NCI-H1436 (cell line): ENCODE results near the gene CDC5L.
"Not testable (repeated sequence)": the region's sequence is repeated elsewhere in the genome, so short reads cannot be mapped to it uniquely, and the experiment has no call there.

ENCODE experiments used
- DNase-seq: peaks from one replicate; lab custom pipeline; 2025; lab: John Stamatoyannopoulos, UW

Gene CDC5L

DNA sequence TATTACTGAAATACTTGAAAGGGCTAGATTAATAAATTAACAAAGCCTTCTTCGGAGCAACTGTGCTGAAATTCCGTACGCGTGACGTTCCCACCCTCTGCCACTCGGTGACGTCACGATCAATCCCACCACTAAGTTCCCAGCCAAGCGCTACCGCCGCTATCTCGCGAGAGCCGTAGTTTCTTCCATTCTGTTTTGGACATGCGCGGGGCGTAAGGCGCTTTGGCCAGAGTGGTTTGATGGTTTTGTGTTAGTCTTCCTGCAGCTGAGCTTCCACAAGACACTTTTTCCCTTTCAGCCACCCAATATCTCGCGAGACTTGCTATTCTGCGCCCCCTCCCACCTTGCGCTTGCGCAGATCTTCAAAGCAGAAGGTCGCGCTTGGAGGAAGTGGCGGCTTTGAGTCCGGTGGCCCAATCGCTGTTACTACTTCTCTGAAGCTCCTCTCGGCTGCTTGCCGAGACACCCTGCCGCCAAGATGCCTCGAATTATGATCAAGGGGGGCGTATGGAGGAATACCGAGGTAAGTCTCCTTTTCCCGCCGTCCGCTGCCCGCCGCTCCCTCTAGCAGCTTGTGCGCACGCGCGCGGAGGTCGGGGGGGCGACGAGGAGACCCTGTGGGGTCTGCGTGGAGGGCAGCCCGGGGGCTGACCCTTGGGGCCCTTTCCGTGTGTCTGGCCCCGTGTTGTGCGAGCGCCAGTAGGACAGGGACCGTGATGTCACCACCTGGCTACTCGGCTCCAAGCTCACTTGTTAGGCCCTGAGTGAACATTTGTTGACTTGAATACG is at the start of gene CDC5L:
TSS of gene CDC5L (plus strand) at position 361 of the 789 bp plus-strand sequence. CDS start at position 479, 118 bp downstream.
- DNase-seq = peak; percentile 97

DNA sequence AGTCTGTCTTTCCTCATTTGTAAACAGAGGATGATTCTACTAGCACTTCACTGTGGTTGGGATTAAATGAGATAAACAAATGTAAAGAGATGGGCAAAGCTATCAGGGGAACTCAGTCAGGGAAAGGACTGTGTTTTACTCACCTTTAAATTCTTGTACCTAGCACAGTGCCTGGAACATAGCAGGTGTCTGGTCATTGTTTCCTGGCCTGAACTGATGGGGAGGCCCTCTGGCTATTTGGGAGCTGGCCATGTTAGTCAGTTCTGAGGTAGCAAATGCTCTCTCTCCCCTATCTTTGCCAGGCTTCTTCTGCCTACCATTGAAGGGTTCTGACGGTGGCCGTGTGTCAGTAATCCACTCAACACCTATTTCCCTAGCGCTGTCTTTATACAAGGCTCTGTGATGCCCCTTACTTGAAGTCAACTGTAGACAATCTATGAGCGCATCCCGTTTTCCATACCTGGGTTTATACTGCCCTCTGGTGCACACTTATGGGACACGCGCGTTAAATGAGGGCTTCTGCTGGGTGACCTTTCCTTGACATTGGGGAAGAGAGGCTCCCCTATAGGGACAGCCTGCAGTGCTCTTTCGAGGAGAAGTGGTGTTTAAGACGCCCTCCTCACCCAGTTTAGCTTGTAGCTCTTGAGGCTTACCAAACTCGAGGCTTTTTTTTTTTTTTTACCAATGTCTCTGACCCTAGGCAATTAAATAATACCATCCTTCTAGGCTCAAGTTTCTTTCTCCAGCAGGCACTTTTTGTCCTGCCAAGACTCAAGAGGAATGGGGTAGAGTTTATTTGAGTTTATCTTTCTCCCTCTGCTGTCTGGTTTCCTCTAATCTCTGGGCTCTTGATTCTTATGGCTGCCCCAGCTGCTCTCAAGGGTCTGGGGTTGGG is 49.0 kb upstream of the CDC5L start:
- peak; percentile 77 for DNase-seq

DNA sequence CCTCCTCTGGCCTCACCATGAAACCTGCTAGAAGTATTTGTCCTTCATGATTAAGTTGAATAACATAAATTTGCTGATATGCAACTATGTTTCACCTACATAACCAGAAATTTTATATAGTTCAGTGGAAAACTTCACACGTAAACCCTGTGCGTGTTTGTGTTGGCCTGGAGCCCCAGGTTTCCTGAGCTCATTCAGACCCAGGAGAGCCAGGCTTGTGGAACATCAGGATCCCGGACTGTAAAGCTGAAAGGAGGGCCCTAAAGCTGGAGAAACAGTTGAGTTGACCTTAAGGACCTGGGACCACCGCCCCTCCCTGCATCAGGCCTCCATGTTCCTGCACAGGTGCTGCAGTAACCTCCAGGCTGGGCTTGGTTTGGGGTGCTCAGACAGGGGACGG is 48.2 kb upstream of the CDC5L start:
- no peak for DNase-seq

DNA sequence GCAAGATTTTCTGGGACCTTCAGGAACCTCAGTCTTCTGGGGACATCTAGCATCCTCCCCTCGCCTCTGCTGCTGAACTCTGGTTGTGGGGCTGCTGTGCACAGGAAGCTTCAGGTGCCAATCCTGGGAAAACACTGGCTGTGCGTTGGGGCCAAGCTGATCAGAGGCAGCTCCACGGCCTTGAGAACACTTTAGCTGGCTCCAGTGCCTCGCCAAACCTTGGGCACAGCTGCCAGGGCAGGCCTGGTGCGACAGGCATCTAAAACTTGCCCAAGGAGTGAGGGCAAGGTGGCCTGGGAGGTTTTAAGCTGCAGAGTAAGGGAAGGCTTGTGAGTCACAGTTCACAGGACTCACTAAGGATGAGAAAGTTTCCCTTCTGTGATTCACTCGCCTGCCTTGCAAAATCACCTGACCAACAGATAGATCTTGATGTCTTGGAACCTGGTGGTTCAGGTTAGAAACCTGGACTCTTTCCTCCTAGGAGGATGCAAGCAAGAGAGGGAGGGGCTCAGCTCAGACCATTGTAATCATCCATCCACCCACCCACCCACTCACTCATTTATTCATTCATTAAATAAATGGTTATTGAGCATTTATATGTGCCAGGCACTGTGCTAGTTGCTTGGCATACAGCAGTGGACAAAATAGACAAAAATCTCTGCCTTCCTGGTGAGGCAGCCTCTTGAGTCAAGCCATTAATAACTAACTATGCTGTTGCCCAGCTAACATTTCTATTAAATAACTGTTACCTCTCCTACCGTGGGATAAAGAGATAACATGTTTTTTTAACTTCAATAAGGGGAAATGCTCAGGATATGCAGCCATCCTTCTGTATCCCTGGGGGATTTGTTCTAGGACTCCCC is 47.5 kb upstream of the CDC5L start:
- DNase-seq = no peak

DNA sequence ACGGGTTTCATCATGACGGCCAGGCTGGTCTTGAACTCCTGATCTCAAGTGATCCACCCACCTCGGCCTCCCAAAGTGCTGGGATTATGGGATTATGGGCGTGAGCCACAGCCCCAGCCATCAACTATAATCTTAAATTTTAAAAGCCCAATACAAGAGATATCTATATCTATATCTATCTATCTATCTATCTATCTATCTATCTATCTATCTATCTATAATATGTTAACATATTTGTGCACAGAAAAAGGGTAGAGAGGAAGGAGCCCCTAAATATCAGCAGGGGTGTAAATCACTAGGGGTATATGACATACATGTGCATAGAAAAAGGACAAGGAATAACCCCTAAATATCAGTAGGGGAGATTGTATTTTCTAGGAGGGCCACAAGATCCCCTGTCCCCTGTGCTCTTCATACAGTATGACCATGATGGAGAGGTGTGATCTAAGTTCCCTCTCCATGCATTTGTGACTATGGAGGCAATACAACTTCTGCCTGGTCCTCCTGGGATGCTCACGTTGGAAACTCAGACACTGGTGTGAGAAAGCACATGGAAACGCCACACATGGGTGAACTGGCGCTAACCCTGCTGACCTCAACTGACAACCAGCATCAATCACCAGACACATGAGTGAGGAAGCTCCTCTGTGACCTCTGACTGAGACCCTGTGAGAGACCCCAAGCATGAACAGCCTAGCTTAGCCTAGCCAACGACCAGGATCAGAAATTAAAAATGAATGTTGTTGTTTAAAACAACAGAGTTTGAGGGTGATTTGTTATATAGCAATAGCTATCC is 46.2 kb upstream of the CDC5L start:
- DNase-seq = no peak

DNA sequence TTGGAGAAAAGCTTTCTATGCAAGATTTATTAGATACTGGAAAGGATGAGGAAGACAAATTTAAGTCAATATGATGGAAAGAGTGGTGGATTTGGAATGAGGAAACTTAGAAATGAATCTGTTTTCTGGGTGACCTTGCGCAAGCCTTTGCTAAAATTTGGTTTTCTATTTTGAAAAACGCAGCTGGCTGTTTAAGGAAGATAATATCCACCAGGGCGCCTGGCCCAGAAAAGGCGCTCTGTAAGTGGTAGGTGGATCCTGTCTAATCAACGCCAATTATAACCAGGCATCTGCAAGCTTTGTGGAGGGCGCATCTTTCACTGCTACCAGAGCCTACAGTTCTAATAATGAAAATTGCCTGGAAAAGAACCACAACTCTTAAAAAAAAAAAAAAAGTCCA is 45.5 kb upstream of the CDC5L start:
- DNase-seq = peak; percentile 32

DNA sequence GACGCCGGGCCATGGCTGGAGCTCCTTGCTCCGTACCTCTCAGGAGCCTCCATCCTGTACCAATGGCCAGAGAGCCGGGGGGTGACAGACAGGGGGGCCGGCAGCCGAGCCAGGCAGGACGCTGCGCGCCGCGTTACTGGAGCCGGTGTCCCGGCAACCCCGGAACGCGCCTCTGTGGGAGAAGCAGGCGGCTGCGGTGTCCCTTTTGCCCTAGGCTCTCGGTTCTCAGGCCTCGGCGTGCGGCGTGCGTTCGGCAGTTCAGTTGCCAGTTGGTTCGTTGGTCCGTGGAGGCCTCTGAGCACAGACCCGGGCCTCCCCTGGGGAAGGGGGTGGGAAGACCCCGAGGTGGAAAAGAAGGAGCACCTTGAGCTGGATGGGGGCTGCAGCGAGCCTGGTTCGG is 45.0 kb upstream of the CDC5L start, which contains the start of gene SPATS1:
TSS of gene SPATS1 (plus strand) at position 162 of the 400 bp plus-strand sequence. CDS start 446 bp downstream, outside the sequence.
- DNase-seq = no peak

DNA sequence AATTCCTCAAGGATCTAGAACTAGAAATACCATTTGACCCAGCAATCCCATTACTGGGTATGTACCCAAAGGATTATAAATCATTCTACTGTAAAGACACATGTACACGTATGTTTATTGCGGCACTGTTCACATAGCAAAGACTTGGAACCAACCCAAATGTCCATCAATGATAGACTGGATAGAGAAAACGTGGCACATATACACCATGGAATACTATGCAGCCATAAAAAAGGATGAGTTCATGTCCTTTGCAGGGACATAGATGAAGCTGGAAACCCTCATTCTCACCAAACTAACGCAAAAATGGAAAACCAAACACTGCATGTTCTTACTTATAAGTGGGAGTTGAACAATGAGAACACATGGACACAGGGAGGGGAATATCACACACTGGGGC is 40.7 kb upstream of the CDC5L start:
- DNase-seq = not testable (repeated sequence)

DNA sequence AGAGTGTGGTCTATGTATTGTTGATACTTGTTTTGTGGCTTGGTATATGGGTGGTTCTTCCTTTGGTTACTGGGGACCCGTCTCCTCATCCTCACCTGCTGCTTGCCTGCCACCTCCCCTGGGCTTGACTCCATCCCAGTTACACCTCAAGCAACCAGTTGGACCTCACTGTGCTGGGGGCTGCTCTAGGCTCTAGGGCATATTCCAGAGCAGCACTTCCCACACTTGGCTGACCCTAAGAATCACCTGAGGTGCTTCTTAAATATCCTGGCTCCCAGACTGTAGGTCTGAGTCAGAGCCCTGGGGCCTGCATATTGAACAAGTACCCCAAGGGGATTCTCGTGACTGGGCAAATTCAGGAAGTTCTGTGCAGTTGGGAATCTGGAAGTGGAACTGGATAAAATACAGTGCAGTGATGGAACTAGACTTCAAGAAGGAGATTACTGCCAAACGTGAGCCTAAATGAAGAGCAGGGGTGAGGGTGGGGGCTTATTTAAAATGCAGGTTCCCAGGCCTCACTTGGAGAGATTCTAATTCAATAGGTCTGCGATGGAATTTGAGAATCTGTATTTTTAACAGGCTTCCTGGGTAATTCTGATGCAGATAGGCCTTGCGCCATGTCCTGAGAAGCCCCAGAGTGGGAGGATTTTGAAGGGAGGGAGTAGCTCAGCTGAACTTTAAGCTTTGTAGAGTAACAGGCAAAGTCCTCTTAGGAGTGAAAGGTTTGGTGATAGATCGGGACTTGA is 37.4 kb upstream of the CDC5L start:
- DNase-seq = no peak

DNA sequence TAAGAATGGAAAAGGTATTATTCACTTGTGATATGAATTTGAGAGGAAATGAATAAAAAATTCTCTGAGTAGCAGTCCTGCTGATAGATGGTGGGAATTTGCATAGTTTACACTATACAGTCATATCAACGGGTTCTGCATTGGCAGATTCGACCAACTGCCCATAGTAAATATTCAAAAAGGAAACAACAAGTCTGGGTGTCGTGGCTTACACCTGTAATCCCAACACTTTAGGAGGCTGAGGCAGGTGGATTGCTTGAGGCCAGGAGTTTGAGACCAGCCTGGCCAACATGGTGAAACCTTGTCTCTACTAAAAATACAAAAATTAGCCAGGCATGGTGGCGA is 36.9 kb upstream of the CDC5L start:
- not testable (repeated sequence) for DNase-seq

DNA sequence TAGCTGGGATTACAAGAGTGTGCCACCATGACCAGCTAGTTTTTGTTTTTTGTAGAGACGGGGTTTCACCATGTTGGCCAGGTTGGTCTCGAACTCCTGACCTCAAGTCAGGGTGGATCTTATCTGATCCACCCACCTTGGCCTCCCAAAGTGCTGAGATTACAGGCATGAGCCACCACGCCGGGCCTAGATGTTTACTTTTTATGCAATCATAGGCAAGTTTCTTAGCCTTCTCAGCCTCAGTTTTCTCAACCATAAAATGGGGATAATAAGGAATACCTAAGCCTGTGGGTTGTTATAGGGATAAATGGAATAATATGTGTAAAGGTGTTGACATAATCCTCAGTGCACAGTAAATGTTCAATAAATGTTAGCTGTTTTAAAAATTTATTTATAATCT is 35.2 kb upstream of the CDC5L start:
- no peak for DNase-seq

DNA sequence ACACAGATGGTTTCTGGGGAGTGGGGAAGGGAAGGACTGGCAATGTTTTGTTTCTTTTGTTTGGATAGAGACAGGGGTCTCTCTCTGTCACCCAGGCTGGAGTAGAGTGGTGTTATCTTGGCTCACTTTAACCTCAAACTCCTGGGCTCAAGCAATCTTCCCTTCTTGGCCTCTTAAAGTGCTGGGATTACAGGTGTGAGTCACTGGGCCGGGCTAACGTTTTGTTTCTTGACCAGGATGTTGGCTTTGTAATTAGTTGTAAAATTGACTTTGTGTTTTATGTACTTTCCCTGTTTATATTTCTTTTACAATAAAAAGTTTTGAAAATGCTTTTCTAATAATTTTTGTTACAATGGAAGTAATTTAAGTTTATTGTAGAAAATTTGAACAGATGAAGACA is 34.2 kb upstream of the CDC5L start:
- DNase-seq = no peak

DNA sequence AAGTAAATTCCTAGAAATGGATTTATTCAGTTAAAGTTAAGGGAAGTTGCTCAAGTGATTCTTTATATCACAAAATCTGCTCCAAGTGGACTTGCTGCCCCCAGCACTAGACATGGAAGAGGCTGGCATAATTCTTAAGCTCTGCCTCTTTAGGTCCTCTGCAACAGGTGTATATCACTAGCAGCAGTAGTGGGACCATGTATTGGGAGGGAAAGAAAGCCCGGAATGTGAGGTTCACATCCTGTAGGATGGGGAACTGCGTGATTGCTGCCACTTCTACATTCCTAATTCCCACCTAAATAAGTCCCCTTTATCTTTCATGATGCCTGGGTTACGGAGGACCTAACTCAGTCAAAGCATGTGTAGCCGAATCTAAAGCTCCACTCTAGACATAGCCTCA is 31.9 kb upstream of the CDC5L start:
- DNase-seq = no peak

DNA sequence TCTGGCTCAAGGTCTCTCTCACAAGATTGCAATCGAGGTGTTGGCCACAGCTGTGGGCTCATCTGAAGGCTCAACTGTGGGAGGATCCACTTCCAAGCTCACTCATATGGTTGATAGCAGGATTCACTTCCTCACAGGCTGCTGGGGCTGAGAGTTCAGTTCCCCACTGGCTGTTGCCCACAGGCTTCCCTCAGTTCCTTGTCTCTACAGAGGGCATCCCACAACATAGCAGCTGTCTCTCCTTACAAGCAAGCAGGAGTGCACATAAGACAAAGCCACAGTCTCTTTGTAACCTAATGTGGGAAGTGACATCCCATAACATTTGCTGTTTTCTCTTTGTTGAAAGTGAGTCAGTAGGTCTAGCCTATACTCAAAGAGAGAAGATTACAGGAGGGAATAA is 31.0 kb upstream of the CDC5L start:
- no peak for DNase-seq

DNA sequence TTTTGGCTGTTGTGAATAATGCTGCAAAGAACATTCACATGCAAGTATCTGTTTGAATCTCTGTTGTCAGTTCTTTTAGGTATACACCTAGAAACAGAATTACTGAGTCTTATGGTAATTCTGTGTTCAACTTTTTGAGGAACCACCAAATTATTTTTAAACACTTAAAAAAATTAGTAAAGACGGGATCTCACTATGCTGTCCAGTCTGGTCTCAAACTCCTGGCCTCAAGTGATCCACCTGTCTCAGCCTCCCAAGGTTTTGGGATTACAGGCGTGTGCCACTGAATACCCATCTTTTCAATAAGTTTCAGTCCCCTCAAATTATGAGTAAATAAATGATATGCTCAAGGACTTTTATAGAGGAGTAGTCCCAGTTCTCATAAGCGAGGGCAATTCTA is 27.5 kb upstream of the CDC5L start:
- DNase-seq = no peak

DNA sequence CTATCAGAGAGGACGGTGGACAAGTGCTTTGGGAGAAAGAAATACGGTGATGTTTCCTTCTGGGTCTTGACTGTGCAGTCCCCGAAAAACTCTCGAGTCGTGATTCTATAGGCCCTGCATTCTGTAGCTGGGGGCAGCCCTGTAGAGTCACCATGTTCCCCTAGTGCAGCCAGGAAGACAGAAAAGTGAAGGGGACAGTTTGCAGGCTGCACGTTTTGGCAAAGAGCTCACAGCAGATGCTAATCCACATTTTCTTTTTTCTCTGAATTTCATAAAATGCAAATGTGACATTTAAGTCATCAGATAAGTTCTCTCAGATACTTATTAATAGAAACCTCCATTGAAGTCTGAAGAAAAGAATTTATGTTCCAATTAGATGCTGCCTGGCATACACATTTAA is 25.6 kb upstream of the CDC5L start:
- DNase-seq = no peak

DNA sequence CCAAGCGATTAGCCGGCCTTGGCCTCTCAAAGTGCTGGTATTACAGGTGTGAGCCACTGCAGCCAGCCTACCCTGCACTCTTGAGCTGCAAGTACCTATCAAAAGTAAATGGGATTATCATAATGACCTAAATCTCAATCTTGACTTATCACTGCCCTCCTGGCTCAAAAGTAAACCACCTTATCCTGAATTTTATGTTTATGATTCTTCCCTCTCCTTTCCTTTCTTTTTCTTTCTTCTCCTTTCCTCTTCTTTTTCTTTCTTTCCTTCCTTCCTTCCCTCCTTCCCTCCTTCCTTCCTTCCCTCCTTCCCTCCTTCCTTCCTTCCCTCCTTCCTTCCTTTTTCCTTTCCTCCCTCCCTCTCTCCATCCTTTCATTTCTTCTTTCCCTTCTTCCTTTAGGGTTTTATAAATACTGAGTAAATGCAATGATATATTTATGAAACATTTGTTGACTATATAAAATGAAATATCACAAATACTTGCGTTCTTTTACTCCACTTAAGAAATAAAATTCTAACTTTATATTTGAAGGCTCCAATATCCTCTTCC is 24.1 kb upstream of the CDC5L start:
- DNase-seq = no peak

DNA sequence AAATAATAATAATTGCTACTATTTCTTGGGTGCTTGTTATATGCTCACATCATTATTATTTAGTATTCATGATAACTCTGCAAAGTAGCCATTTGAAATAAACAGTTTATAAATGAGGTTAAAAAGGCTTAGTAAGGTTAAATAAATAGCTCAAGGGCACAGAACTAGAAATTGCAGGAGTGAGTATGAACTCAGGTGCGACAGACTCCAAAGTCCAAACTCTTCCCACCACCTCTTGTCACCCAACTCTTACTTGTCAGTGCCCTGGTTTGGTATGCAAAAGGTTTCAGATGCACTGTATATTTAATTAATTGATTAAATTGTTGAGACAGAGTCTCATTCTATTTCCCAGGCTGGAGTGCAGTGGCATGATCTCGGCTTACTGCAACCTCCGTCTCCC is 20.7 kb upstream of the CDC5L start:
- DNase-seq = no peak

DNA sequence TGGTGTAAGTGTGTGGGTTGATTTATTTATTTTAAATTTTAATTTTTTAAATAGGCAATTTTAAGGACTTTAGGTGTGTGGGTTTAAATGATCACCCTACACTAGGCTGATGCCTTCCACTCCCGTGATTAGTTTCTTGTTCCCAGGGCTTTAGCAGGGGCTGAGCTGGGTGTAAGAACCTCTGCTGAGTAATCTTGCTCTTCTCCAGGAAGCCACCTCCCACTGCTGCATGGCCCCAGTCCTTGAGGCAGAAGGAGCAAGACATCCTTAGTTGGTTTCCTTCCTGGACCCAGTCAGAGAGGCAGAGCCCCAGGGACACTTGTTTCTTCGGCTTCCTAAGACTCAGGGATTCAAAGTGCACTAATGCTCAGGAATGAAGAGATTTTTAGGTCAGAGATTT is 19.8 kb upstream of the CDC5L start:
- no peak for DNase-seq

DNA sequence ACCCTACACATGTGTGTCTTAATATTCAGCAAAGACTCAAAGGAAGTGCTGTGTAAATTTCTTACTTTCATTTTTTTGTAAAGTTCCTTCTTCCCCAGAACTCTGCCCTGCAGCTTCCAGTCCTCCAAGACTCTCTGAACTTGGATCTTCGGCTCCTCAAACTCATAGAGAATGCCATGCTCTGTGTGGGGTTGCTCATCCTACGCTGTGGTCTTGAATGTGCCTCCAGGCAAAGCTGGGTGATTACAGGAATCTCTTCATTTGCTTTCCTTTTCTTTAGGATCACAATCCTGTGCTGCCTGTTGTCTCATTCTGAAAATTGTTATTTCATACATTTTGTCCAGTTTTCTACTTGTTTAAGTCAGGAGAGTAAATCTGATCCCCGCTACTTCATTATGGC is 14.5 kb upstream of the CDC5L start:
- no peak for DNase-seq
